SU-DHL-6 (cell line): Measurements from ENCODE around the gene TMEM109.

Experiments used
- H2AFZ ChIP-seq: fragments of 200-600 bp; sonication (generic); 2 replicates; pipeline ENCODE4 v1.6.1; 2014; ENCODE audit warnings: low read depth, mild to moderate bottlenecking, moderate library complexity, mixed read lengths, antibody characterized with exemption, low read length; ENCODE audit not compliant: severe bottlenecking
- H3F3A ChIP-seq: fragments of 200-600 bp; shearing (Covaris generic); 2 replicates; pipeline ENCODE4 v1.6.0; 2016; ENCODE audit warnings: antibody characterized with exemption, mild to moderate bottlenecking; ENCODE audit not compliant: insufficient read depth
- H3K27ac ChIP-seq: fragments of 200-600 bp; sonication (generic); 2 replicates; pipeline ENCODE4 v1.5.1; 2016; ENCODE audit warnings: low read depth, mild to moderate bottlenecking, low read length, moderate library complexity, mixed read lengths
- H3K27me3 ChIP-seq: fragments of 200-600 bp; sonication (generic), shearing (Covaris generic); 2 replicates; pipeline ENCODE4 v1.6.0; 2014; ENCODE audit warnings: mild to moderate bottlenecking, low read length
- H3K36me3 ChIP-seq: fragments of 200-600 bp; sonication (generic); 2 replicates; pipeline ENCODE4 v1.6.1; 2014; ENCODE audit warnings: mild to moderate bottlenecking, low read length, mixed read lengths
- H3K4me2 ChIP-seq: fragments of 300-600, 200-600 bp; shearing (Covaris generic), sonication (generic); 2 replicates; pipeline ENCODE4 v1.6.0; 2014; ENCODE audit warnings: low read length, low read depth, mild to moderate bottlenecking; ENCODE audit not compliant: poor library complexity, severe bottlenecking
- H3K4me3 ChIP-seq: fragments of 200-600 bp; sonication (generic); 2 replicates; pipeline ENCODE4 v1.5.1; 2014; ENCODE audit warnings: antibody characterized with exemption, low read length, mild to moderate bottlenecking, mixed read lengths; ENCODE audit not compliant: insufficient read depth, poor library complexity, severe bottlenecking
- H3K79me2 ChIP-seq: fragments of 200-600 bp; sonication (generic); 2 replicates; pipeline ENCODE4 v1.6.1; 2014; ENCODE audit warnings: mild to moderate bottlenecking, low read length, moderate library complexity; ENCODE audit not compliant: insufficient read depth
- H3K9ac ChIP-seq: fragments of 200-600 bp; sonication (generic); 2 replicates; pipeline ENCODE4 v1.7.0; 2014; ENCODE audit warnings: mild to moderate bottlenecking, low read length
- H3K9me2 ChIP-seq: fragments of 200-600 bp; sonication (generic); replicated peaks from 2 replicates; pipeline ENCODE4 v1.6.1; 2014; ENCODE audit warnings: low read length; ENCODE audit not compliant: insufficient read depth
- H3K9me3 ChIP-seq: fragments of 200-600 bp; sonication (generic); 2 replicates; pipeline ENCODE4 v1.6.1; 2014; ENCODE audit warnings: low read length, mixed read lengths; ENCODE audit not compliant: insufficient read depth
- H4K20me1 ChIP-seq: fragments of 200-600 bp; sonication (generic); 2 replicates; pipeline ENCODE4 v1.6.1; 2014; ENCODE audit warnings: low read depth, mild to moderate bottlenecking, antibody characterized with exemption, low read length, moderate library complexity, mixed read lengths
- CTCF ChIP-seq: fragments of 200-600 bp; sonication (generic); IDR thresholded peaks from one replicate; pipeline ENCODE4 v1.5.1; 2017; ENCODE audit warnings: antibody characterized with exemption, mild to moderate bottlenecking, low read length, moderate library complexity; ENCODE audit not compliant: insufficient read depth, poor library complexity, severe bottlenecking
- EZH2phosphoT487 ChIP-seq: fragments of 200-600 bp; sonication (generic), shearing (Covaris generic); conservative IDR thresholded peaks from 2 replicates; pipeline ENCODE4 v1.6.1; 2018; ENCODE audit warnings: mild to moderate bottlenecking, antibody characterized with exemption, low read length, moderate library complexity, mixed read lengths

The TMEM109 gene

GRCh38 chr11:60900673-60901404 lies 13.1 kb upstream of the TMEM109 start:
- Histone ChIP-seq H3K27me3 (no peaks in the 10 kb centered on the region), H3K27ac (no peak overlapping the region), H3K36me3 (peaks cover 42% of the 10 kb centered on the region), H3K4me3 (no peak overlapping the region), H3K4me2 (no peak overlapping the region), H3K9me3 (no peaks in the 10 kb centered on the region), H2AFZ (no peak overlapping the region), H3K79me2 (peaks cover 31% of the 10 kb centered on the region), H3K9ac (no peak overlapping the region), H3K9me2 (no peaks in the 10 kb centered on the region), H3F3A (peaks cover 9% of the 10 kb centered on the region; the same call in 1 of the 2 replicates), H4K20me1 (peaks cover 19% of the 10 kb centered on the region)
- TF ChIP-seq CTCF (no peak), EZH2phosphoT487 (no peak)

- Histone ChIP-seq H3K27ac (no peak overlapping the region), H3K9me2 (no peaks in the 10 kb centered on the region), H3K79me2 (peaks cover 35% of the 10 kb centered on the region), H3F3A (peaks cover 9% of the 10 kb centered on the region; the same call in 1 of the 2 replicates), H3K4me2 (no peak overlapping the region), H3K36me3 (peaks cover 27% of the 10 kb centered on the region), H3K9me3 (no peaks in the 10 kb centered on the region), H2AFZ (no peak overlapping the region), H3K27me3 (no peaks in the 10 kb centered on the region), H4K20me1 (peaks cover 19% of the 10 kb centered on the region), H3K4me3 (no peak overlapping the region), H3K9ac (no peak overlapping the region)
- TF ChIP-seq EZH2phosphoT487 (no peak), CTCF (no peak)
Measured at GRCh38 chr11:60902625-60903024, 11.3 kb upstream of the TMEM109 start.

GRCh38 chr11:60905047-60905446 lies 8.9 kb upstream of the TMEM109 start:
- H3K79me2 ChIP-seq: peaks cover 35% of the 10 kb centered on the region
- H4K20me1 ChIP-seq: peaks cover 19% of the 10 kb centered on the region
- H3K9me3 ChIP-seq: no peaks in the 10 kb centered on the region
- H3K4me2 ChIP-seq: peak overlapping the region; percentile 68
- peak overlapping the region; percentile 98 for H3K9ac ChIP-seq
- no peaks in the 10 kb centered on the region for H3K9me2 ChIP-seq
- peak overlapping the region; percentile 89 for H3K4me3 ChIP-seq
- H3K36me3 ChIP-seq: 0 out of 2 replicates have a peak, but pooled peaks cover 11% of the 10 kb centered on the region
- H2AFZ ChIP-seq: no peak overlapping the region
- peaks cover 5% of the 10 kb centered on the region; the same call in 1 of the 2 replicates for H3F3A ChIP-seq
- no peak for TF ChIP-seq EZH2phosphoT487
- no peak for TF ChIP-seq CTCF
- no peak overlapping the region for H3K27ac ChIP-seq
- no peaks in the 10 kb centered on the region for H3K27me3 ChIP-seq
